HuH-7.5 (cell line): ENCODE measurements around the gene FUT8.
"Not testable (repeated sequence)": the region's sequence is repeated elsewhere in the genome, so short reads cannot be mapped to it uniquely, and the experiment has no call there.

Source experiments
- DNase-seq: peaks from one replicate; pipeline ENCODE4 v3.0.0; 2011; ENCODE audit warnings: low spot score

The FUT8 gene

DNA sequence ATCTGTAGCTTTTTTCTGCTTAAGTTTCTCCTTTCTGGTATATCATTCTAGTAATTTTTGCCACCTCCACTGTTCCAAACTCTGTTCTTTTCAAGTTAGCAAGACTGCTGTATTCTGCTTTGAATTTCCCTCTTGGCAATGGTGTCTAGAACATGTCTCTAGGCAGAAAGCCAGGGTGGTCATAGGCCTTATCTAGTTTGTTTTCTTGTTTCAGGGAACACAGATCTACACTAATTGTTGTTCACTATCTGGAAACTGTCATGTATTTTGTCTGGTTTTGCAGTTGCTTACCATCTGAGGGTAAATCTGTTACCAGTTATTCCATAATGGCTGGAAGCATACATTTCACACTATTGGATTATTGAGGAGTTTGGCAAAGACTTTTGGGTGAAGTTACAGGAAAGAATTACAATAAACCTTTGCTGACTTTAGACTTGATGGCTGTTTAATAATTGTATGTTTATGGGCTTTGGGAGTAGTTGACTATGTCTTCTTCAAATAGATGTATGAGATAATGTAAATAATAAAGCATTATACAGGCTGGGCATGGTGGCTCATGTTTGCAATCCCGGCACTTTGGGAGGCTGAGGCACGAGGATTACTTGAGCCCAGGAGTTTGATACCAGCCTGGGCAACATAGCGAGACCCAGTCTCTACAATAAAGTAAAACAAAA lies 41.4 kb downstream of the FUT8 start:
- no peak for DNase-seq

DNA sequence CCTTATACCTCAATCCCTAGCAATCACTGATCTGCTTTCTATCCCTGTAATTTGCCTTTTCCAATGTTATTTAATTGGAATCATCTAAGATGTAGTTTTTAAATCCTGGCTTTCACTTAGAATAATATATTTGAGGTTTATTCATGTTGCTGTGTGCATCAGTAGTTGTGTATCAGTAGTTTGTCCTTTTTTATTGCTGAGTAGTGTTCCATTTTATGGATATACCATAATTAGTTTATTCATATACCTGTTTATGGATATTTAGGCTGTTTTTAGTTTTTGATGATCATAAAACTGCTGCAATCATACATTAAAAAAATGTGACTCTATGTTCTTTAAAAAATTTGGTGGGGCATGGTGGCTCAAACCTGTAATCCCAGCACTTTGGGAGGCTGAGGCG lies 43.7 kb downstream of the FUT8 start:
- DNase-seq: no peak

DNA sequence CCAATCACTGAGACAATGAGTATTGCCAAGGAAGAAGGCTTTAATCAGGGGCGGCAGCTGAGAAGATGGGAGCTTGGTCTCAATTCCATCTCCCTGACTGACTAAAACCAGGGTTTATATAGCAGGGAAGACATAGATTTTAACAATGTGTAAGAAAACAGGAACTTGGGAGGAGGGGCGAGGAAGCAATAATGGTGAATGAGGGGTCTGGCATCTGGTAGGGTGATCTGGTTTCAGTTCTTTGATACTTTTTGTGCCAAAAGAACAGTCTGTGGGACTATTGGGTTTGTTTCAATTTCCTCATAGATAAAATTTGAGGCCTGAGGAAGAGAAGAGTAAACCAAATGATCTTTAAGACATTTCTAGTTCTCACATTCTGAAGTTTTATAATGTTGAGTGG lies 49.2 kb downstream of the FUT8 start:
- no peak for DNase-seq

DNA sequence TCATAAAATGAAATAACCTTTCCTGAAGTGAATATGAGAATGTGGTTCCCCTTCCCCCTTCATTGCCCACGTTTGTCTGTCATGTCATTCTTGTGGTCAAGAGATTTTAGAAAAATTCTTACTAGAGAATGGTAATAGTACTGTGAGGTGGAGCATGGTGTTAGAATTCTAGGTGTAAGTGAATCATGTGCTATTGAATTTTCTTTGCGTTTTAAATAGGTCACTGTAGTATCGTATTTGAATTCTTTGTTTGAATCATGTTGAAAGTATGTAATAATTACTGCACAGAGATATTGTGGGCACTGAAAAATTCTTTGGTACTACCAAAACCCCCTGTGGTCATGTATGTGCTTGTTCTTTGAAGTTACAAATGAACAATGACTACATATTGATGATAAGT lies 49.9 kb downstream of the FUT8 start:
- no peak for DNase-seq

DNA sequence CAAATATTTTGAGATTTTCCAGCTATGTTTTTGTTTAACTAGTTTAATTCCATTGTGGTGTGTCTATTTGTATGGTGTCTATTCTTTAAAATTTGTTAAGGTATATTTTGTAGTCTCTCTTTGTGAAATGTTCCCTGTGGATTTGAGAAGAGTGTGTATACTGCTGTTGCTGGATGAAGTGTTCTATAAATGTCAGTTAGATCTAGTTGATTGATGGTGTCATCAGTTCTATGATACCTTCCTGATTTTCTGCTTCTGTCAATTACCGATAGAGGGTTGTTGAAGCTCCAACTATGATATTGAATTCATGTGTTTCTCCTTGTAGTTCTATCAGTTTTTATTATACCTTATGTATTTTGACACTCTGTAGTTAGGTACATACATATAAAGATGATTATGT lies 53.1 kb downstream of the FUT8 start:
- no peak for DNase-seq

DNA sequence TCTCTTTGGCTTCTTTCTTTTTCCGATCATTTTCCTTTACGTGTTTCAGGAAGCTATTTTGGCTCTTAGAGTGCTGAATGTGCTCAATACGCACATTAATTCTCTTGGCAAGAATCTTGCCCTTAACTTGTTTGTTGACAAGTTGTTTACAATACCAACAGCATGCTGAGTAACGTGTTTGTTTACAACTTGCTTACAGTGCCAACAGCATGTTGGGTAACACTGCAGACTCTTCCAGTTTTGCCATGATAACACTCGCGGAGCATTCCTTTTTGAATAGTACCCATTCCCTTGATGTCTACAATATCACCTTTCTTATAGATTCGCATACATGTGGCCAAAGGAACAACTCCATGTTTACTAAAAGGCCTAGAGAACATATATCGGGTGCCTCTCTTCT lies 55.4 kb downstream of the FUT8 start:
- not testable (repeated sequence) for DNase-seq

DNA sequence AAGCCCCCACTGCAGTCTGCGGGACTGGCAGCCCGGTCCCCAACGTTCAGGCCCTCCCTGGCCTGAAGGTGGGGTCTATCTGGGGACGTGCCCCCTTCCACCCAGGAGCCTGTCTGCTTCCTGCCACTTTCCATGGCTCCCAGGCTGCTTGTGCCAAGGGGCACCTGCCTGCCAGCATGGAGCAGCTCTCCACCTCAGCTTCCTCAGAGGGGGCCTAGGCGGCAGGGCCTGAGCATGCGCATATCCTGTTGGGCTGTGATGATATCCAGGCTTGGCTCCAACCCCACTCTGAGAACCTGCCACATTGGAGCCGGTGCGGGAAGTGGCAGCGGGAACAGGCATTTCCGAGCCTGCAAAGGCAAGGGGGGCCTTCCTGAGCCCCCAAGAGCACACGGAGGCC lies 57.4 kb downstream of the FUT8 start:
- no peak for DNase-seq

DNA sequence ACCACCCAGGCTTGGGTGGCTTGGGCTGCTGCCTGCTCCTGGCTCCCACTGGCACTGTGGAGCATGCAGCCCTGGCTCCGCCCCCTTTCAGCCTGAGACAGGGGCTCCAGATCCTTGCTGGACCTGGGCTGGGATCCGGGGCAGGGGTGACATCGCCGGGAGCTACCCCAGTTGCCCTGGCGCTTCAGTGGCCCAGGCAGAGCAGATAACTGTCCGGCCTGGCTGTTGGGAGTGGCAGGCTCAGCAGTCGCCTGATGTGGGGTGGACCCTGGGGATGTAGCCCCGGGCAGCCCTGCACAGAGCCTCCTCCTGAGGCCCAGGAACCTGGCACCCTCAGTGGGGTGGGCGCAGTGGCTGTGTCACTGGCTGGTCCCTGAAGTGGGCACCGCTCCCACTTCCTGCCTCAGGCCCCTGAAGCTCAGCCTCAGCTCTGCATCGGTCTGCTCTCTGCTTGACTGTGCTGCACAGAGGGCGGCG lies 57.9 kb downstream of the FUT8 start:
- DNase-seq: no peak

DNA sequence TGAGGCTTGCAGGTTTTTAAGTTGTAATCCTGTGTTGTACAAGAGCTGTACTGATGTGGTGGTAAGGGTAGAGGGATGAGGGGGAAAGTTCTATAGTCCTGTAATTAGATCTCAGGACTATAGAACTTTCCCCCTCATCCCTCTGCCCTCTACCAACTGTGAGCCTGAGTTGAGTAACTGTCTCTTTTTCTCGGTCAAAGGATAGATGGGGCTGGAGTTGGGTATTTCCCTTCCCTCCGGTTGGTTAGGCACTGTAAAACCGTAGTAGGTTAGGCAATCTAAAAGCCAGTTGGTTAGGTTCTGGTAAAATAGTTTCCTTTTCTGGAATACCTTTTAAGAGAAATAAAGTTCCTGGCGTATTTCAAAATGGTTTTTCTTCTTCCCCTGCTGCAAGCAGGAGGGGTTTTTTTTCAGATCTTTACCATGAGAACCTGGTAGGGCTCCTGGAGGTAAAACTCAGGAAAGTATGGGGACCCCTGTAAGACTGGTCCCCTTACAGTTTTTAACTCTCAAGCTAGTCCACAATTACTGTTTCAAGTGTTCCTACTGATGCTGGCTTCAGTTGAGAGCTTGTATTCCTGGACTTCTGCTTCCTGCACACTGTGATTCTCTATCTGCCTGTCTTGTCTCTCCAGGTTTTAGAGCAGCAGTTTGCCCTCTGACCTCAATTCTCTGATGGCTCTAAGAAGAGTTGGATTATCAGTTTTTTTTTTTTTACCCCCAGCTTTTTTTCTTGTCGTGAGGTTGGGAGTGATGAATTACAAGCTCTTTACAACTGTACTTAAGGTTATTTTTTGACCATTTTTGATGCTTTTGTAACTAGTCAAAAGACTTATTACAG lies 58.7 kb downstream of the FUT8 start:
- no peak for DNase-seq

DNA sequence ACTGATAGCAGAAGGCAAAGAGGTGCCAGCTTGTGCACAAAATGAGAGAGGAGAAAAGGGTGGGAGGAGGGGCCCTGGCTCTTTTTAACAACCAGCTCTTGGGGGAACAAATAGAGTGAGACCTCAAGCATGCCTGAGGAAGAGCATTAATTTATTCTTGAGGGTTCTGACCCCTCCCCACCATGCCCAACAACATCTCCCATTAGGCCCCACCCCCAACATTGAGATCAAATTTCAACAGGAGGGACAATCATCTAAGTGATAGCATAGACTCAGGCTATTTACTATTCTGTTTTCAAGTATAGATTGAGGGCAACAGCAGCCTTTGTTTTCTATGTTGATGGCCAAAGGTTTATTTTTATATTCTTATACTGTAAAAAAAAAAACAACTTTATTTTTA lies 59.7 kb downstream of the FUT8 start:
- DNase-seq: no peak

DNA sequence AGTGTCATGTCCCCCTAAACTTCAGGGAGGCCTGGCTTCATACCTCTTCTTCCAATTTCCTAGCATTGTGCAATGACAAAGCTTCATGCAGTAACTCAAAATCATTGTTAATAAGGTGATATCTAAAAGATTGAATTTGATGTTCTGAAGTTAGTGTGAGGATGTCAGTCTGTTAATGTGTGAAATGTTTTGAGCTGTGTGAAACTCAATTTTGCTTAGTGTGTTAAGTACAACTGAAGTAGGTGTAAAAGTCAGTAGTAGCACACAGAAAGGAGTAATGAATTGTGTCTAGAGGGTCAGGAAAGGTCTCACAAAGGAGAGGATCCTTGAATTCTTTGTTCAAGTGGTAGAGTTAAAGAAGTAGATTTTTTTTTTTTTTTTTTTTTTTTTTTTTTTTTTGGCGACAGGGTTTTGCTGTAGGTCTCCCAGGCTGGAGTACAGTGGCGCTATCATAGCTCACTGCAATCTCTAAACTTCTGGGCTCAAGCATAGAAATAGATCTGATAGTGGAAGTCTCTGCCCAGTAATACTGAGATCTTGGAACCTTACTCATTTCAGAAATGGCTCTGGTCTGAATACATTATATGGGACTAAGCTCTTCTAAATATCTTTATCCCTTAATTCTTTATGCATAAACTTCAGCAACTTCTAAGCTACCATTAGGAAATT lies 63.9 kb downstream of the FUT8 start:
- DNase-seq: no peak

DNA sequence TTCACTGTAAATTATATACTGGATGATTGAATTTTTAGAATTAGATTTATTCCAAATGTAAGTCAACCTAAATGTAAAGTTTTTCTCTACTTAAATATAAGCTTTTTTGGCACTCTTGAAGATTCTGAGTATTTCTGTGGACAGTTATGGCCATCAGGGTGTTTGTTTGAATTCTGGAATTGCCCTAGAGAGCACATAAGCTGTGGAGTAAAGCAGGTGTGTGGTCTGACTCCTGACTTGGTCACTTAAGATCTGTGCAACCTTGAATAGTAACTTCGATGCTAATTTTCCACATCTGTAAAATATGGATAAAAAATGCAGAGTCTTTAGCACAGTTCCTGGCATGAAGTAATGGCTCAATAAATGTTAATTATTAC lies 64.4 kb downstream of the FUT8 start:
- DNase-seq: no peak

DNA sequence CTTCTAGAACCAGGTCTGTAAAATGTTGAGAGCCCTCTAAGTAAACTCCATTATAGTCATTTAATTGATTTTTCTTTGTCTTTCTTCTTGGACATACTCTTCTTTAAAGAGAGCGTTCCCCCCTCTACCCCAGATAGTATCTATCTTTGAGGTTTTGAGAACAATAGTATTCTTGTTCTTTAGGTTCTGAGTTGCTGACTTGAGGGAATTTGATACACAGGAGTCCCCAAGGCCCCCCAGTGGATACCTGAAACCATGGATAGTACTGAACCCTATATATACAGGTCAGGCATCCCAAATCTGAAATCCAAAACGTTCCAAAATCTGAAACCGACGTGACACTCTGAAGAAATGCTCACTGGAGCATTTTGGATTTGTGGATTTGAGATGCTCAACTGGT lies 65.5 kb downstream of the FUT8 start:
- DNase-seq: no peak

DNA sequence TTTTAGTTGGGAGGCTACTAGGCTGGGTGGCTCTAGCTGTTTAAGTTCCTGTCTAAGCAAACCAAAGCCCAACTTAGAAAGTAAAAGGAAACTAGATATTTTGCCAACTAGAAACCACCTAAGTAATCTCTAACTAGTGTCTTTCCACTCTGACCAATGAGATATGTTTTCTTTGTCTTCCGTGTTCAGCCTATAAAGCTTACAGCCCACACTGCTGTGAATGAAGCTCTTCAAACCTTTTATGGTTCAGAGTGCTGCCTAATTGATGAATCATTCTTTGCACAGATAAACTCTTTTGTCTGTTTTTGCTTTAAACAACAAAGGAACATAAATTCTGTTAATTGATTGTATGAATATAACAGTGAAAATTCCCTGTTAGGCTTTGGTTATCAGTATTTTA lies 66.1 kb downstream of the FUT8 start:
- DNase-seq: no peak

DNA sequence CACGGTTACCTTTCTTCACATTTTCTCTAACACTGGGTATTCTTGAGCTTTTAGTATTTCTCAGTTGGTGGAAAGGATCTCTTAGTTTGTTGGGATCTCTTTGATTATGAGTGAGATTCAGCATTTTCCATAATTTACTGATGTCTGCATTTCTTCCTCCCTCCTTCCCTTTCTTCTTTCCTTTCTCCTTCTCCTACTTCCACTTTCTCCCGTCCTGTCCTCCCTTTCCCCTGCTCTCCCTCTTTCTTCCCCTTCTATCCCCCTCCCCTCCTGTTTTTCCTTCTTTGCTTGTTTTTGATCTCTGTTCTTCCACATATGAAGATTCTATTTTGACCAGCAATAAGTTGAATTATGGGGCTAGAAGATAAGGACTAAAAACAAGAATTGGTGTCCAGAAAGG lies 66.9 kb downstream of the FUT8 start:
- no peak for DNase-seq

DNA sequence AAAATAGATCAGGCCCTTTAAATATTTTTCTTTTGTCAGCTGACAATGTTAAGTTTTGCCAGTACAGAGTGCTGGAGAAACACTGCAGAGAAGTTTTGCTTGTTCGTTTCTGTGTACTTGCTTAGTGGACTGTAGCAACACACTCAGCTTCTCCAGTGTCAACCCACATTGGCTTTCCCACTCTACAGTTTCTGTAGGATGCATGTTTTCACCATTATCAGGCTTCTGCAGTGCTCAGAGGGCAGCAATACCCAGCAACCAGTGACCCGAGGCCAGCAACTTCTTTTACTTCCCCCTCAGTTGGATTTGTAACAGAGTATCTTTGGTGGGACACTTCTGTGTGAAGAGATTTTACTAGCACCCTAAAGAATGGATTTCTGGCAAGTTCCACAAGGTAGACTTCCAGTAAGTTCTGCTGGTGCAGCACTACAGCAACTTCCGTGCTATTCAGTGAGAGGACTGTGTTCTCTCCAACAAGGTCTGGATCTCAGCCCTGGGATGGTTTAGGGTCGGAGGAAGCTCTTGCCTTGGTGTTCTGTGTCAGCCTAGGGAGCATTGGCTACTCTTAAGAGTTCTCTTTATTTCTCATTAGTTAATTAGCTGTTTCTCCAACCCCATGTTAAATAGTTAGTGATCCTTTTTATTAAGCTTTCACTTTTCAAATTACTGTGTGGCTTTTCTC lies 70.4 kb downstream of the FUT8 start:
- no peak for DNase-seq

DNA sequence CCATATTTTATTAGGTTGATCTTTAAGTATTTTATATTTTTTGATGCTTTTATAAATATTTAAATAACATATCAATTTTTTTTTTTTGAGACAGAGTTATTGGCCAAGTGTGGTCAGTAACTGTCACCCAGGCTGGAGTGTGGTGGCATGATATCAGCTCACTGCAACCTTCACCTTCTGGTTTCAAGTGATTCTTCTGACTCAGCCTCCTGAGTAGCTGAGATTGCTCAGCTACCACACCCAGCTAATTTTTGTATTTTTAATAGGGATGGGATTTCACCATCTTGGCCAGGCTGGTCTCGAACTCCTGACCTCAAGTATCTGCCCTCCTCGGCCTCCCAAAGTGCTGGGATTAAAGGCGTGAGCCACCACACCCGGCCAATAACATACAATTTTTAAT lies 71.1 kb downstream of the FUT8 start:
- DNase-seq: no peak

DNA sequence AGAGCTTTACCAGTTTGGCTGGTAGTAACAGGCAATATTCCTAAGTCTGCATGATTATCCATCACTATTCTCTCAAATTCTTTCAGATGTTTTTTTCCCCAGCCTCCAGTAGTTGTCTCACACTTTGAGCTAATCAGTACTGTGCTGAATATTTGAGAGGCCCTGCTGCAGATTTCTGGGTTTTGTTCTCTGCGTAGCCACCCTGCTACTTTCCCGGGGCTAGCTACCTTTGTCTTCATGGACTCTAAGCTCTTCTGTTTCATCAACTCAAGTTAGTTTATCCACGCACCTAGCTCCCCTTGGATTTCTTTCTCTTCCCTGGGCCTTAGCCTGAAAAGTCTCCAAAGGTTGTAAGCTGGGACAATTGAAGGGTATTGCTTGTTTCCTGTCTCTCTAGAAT lies 73.0 kb downstream of the FUT8 start:
- no peak for DNase-seq

DNA sequence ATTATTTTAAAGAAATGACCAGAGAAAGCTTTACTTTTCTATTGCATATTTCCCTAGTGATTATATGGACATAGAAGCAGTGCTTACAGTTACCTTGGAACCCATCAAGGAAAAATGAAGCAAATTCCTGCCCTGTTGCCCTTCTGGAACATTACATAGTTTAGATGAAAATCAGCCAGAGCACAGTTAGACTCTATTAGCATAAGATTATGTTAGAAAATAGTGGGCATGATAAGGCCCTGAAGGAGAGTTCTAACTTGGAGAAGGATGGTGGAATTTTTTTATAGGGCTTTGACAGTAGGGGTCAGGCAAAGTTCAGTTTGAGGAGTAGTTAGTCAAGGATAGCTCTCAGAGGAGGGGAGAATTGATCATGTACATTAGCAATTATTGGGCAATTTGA lies 74.3 kb downstream of the FUT8 start:
- DNase-seq: no peak

DNA sequence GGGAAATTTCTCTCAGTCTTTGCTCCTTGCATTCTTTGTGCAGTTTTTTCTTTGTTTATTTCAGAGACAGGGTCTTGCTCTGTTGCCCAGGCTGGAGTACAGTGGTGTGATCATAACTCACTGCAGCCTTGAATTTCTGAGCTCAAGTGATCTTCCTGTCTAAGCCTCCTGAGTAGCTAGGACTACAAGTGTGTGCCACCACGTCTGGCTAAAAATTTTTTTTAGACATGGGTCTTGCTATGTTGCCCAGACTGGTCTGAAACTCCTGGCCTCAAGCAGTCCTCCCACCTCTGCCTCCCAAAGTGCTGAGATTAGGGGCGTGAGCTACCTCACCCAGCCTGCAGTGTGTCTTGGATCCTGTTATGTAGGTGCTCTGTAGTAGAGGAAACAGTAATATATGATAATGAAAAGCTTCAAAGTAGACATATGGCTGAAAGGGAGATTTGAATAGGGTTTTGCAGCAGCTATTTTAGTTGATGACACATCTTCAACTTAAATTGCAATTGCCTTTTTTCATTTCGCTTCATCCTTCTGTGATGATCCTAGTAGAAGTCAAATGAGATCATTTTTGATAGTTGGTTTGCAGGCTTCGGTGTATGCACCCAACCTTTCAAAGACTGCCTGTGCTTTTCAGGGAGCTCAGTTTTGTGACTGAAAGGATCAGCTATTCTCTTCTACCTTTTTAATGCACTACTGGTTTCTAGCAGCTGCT lies 75.4 kb downstream of the FUT8 start:
- DNase-seq: no peak

DNA sequence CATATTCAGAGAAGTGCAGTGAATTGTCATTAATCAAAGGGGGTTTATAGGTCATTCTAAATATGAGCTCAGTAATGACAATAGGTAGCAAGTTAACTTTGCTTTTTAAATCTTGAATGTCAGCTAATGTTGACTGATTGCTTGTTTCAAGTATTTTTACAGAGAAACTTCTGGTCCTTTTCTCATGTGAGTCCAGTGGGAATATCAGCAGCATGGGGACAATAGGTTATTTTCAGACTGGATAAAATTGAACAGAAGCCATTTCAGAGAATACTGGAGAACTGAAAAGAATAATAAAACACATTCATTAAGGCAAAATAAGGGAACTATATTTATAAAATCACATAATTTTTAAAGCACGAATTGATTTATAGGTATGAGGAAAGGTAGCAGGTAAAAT lies 78.7 kb downstream of the FUT8 start:
- DNase-seq: no peak

DNA sequence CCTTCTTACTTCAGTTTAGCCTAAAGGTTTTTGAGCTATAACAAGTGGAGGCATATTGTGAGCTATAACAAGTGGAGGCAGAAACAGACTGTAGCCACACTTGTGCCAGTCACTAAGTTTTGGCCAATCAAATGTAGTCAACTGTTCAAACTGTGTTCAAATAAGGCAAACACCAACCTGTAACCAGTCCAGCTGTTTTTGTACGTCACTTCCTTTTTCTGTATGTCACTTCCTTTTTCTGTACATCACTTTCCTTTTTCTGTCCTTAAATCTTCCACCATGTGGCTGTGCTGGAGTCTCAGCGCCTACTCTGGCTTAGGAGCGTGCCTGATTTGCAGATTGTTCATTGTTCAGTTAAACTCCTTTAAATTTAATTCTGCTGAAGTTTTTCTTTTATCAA lies 79.7 kb downstream of the FUT8 start:
- no peak for DNase-seq
